ENCODE measurements around the gene INTS11. TPM values are rescaled to one million over a fixed set of nuclear protein-coding genes. Genes with fewer than 3 reads are reported as not detected.

Gene INTS11
- total RNA-seq, 2 experiments from 2014 or later, result 117 to 151 TPM

DNA sequence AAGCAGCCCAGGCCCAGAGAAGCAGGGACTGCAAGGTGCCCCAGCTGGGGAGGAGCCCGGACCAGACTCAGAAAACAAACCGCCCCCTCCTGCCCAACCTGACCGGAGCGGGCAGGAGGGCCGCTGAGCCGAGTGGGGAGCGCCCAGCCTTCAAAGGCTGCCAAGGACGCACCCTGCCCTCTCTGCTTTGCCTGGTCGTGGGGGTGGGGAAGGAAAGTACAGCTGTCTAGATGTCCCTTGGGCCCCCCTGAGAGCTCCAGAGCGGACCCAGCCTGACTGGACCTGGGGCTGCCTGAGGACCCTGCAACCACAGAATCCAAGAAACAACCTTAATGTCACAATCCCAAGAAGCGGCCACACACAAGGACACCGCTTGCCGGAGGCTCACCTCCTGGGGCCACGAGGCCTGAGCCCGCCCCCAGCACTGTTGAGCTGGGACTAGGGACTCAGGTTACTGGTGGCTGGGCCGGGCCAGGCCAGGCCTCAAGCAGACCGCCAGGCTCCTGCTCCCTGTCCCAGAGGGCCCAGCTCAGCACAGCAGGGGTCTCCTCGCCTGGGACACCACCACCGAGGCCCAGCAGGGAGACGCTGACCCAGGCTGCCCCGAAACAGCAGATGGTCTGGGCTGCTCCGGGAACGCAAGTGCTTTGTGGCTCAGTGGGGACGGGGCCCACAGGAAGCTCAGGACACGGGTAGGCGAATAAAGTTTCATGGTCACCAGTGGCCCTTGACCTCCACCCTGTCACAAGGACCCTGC, 23.4 kb upstream of the INTS11 start:
- POLR2A ChIA-PET, result interaction anchor here (0.5 to 0.7 kb wide), 3 partner anchors 33 to 534 kb away, joined by 3 to 5 read pairs (median 3); no protein-coding TSS in a partner anchor
- Mint-ChIP-seq H3K27ac (no peak overlapping the region), H3K4me1 (peaks cover 23% of the 10 kb centered on the region), H3K36me3 (ENCODE audit: low read depth) (no peaks in the 10 kb centered on the region), H3K4me3 (peak overlapping the region; percentile 74), H3K9me3 (ENCODE audit: low read depth) (no peaks in the 10 kb centered on the region), H3K27me3 (peaks cover 8% of the 10 kb centered on the region)
- CTCF ChIA-PET, result interaction anchor here (0.5 to 1.9 kb wide), 3 partner anchors 24 to 474 kb away, joined by 3 to 10 read pairs (median 3); no protein-coding TSS in a partner anchor
- no peak for ATAC-seq
- no peak for DNase-seq
- intact Hi-C loops (cut with DNase I, micrococcal nuclease), result loop anchor here in 1 of 2 experiments (2.0 kb wide), 2 partner anchors 75 to 87 kb away; partner anchors contain the start of genes UBE2J2 and VWA1

DNA sequence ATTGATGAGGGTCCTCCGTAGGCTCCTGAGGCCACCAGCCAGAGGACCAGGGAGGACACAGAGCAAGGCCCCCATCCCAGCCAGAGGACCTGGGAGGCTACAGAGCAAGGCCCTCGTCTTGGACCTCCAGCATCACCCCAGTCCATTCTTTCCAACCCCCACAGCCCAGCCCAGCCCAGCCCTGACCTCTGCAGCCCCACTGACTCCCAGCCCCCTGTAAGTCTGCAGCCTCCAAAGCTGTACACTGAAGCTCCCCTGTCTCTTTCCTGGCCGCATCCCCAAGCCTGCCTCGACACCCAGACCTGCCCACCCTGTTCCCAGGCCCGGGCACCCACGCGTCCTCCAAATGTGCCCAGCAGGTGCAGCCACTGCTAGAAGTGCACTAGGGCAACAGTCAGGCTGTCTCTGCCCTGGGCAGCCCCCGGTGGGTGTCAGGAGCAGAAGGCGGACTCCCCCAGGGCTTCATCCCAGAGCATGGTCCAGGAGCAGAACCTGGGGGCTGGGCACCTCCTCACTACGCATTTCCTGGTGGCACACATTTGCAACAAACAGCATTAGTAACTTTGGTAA, 22.7 kb upstream of the INTS11 start:
- ChIA-PET POLR2A (interaction anchor here (0.7 kb wide), 1 partner anchor 16 kb away, joined by 3 read pairs; no protein-coding TSS in a partner anchor), CTCF (interaction anchor here (1.9 kb wide), 1 partner anchor 25 kb away, joined by 10 read pairs; no protein-coding TSS in a partner anchor)
- Mint-ChIP-seq H3K27ac (no peak overlapping the region), H3K27me3 (peaks cover 1% of the 10 kb centered on the region), H3K4me1 (peaks cover 20% of the 10 kb centered on the region), H3K9me3 (ENCODE audit: low read depth) (no peaks in the 10 kb centered on the region), H3K36me3 (ENCODE audit: low read depth) (no peaks in the 10 kb centered on the region), H3K4me3 (peak overlapping the region; percentile 74)
- ATAC-seq (no peak), DNase-seq (no peak)
- intact Hi-C loops (cut with DNase I, micrococcal nuclease), result no loop called here

DNA sequence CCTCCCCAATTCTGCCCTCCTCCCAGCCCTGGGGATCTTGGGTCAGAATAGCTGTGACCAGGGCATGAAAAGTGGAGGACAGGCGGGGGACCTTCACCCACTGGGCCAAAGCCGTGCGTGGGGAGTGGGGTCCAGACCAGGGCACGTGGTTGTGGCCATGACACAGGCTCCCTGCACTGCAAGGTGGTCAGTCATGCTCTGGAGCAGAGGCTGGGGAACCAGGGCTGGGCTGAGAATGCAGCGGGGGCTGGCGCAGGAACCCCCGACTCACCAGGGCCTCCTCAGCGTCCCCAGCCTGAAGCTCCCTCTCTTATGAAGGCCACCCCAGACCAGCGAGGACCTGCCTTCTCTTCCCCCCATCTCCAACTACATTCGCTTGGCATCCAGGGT, 22.0 kb upstream of the INTS11 start:
- no peaks in the 10 kb centered on the region for H3K9me3 Mint-ChIP-seq (ENCODE audit: low read depth)
- H3K27me3 Mint-ChIP-seq, result no peaks in the 10 kb centered on the region
- no peak overlapping the region for H3K4me3 Mint-ChIP-seq
- no peak for DNase-seq
- ChIA-PET POLR2A (interaction anchor here (0.7 kb wide), 1 partner anchor 15 kb away, joined by 3 read pairs; no protein-coding TSS in a partner anchor), CTCF (interaction anchor here (1.9 kb wide), 1 partner anchor 25 kb away, joined by 10 read pairs; no protein-coding TSS in a partner anchor)
- peaks cover 20% of the 10 kb centered on the region for H3K4me1 Mint-ChIP-seq
- H3K27ac Mint-ChIP-seq, result no peak overlapping the region
- peaks cover under 1% of the 10 kb centered on the region for H3K36me3 Mint-ChIP-seq (ENCODE audit: low read depth)
- no peak for ATAC-seq
- intact Hi-C loops (cut with DNase I, micrococcal nuclease), result no loop called here

DNA sequence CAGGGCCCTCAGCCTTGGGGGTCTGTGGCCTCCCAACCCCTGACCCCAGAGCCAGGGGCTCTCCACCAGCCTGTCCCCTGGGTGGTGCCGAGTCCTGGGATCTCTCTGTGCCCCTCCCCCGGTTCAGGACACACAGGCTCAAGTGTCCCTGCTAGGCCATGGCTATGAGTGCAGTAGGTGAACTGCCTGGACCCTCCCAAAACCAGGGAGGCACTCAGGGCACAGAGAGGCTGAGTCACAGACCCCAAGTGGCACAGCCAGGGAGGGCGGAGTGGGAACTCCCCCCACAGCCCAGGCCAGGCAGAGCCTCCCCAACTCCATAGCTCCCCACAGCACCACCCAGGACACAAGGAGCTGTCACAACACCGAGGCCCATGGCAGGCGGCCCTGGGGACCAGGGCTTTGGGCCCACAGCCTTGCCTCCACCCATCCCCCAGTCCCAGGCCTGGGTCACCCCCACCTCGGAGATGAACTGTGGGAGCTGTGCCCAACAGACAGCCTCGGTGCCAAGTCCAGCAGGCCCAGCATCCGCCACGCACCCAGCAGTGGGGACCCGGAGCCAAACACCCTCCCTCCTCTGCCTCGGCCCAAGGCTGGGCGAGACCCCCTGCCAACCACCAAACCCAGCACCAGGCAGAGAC, 21.5 kb upstream of the INTS11 start:
- Mint-ChIP-seq H3K27ac (no peak overlapping the region), H3K4me1 (peaks cover 20% of the 10 kb centered on the region), H3K9me3 (ENCODE audit: low read depth) (no peaks in the 10 kb centered on the region), H3K27me3 (no peaks in the 10 kb centered on the region), H3K4me3 (no peak overlapping the region), H3K36me3 (ENCODE audit: low read depth) (peaks cover 6% of the 10 kb centered on the region)
- no peak for ATAC-seq
- ChIA-PET POLR2A (interaction anchor here (0.7 kb wide), 1 partner anchor 14 kb away, joined by 3 read pairs; no protein-coding TSS in a partner anchor), CTCF (no interaction called here)
- intact Hi-C loops (cut with DNase I, micrococcal nuclease), result no loop called here
- DNase-seq, result no peak

DNA sequence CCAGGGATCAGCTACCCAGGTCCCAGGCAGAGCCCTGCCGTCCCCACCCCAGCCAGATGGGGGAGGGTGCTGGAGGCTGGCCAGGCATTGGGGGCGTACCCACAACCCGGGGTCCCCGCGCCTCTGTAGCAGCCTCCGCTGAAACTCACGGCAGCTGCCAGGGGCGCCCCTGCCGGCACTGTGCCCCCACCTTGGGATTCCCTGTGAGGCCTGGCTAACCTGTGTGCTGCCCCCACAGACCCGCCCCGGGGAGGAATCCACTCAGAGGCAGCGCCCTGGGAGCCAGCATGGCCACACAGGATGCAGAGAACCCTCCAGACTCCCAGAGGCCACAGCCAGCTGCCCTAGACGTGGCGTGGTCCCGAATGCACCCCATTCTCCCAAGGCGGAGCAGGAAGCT, 20.9 kb upstream of the INTS11 start:
- Mint-ChIP-seq H3K4me1 (peaks cover 20% of the 10 kb centered on the region), H3K4me3 (no peak overlapping the region), H3K9me3 (ENCODE audit: low read depth) (no peaks in the 10 kb centered on the region), H3K27me3 (no peaks in the 10 kb centered on the region), H3K27ac (no peak overlapping the region), H3K36me3 (ENCODE audit: low read depth) (peaks cover 11% of the 10 kb centered on the region)
- intact Hi-C loops (cut with DNase I, micrococcal nuclease), result no loop called here
- DNase-seq (no peak), ATAC-seq (no peak)
- ChIA-PET CTCF (no interaction called here), POLR2A (no interaction called here)

DNA sequence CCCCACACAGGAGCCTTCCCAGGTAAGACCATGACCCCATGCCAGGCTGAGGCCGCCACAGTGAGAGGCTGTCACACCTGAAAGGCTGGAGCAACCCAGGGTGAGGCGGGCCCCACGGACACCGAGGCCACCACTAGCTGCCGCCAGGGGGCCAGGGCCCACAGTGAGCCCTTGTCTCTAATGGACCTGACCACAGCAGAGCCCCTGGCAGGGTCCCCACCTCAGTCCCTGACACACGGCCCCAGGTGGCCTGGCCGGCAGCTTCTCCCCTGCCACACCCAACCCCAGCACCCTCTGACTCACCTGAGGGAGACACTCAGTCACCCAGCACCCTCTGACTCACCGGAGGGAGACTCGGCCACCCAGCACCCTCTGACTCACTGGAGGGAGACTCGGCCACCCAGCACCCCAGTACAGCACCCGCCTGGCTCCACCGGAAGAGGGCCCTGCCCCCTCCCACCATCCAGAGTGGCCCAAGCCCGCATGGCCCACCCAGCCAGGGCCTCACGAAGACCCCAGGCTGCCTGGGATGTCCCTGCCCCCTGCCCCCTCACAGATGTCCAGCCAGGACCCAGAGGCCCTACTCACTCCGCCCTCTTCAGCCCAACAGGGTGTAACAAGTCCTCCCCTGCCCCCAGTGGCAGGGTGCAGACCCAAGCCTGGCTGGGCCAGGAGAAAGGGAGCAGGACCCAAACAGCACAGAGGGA, 20.3 kb upstream of the INTS11 start:
- peaks cover 11% of the 10 kb centered on the region for H3K36me3 Mint-ChIP-seq (ENCODE audit: low read depth)
- H3K4me1 Mint-ChIP-seq, result peaks cover 20% of the 10 kb centered on the region
- H3K4me3 Mint-ChIP-seq, result no peak overlapping the region
- ATAC-seq (peak; percentile 69), DNase-seq (peak; percentile 82)
- no peak overlapping the region for H3K27ac Mint-ChIP-seq
- POLR2A ChIA-PET, result no interaction called here
- CTCF ChIA-PET, result no interaction called here
- H3K9me3 Mint-ChIP-seq (ENCODE audit: low read depth), result no peaks in the 10 kb centered on the region
- no peaks in the 10 kb centered on the region for H3K27me3 Mint-ChIP-seq
- intact Hi-C loops (cut with DNase I, micrococcal nuclease), result no loop called here

DNA sequence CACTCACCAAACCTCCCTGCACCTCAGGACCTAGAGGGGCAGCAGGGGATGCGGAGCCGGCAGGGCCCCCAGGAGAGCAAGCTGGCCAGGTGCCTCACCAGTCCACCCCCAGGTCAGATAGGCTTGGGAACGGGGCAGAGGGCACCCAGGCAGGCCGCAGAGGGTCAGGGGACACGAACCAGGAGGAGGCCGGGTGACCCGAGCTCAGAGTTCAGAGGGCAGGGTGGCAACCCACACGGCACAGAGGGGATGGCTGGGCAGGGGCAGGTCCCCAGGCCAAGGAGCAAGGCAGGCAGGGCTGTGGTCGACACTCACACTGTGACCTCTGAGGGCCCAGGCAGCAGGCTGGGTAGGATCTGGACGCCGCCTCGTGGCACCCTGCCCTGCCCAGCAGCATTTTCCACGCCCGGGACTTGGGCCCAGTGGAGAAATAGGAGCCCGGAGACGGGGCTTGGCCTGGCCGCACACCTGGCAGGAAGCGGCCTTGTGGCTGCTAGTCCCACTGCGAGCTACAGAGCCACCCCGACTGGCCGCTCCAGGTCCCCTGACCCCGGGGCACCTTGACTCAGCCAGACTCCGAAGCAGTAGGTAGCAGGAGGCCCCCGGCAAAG, 19.5 kb upstream of the INTS11 start:
- no peaks in the 10 kb centered on the region for H3K9me3 Mint-ChIP-seq (ENCODE audit: low read depth)
- no peaks in the 10 kb centered on the region for H3K27me3 Mint-ChIP-seq
- peaks cover 11% of the 10 kb centered on the region for H3K36me3 Mint-ChIP-seq (ENCODE audit: low read depth)
- ATAC-seq (no peak), DNase-seq (no peak)
- ChIA-PET POLR2A (no interaction called here), CTCF (no interaction called here)
- H3K27ac Mint-ChIP-seq, result no peak overlapping the region
- intact Hi-C loops (cut with DNase I, micrococcal nuclease), result no loop called here
- H3K4me3 Mint-ChIP-seq, result no peak overlapping the region
- H3K4me1 Mint-ChIP-seq, result peaks cover 20% of the 10 kb centered on the region

DNA sequence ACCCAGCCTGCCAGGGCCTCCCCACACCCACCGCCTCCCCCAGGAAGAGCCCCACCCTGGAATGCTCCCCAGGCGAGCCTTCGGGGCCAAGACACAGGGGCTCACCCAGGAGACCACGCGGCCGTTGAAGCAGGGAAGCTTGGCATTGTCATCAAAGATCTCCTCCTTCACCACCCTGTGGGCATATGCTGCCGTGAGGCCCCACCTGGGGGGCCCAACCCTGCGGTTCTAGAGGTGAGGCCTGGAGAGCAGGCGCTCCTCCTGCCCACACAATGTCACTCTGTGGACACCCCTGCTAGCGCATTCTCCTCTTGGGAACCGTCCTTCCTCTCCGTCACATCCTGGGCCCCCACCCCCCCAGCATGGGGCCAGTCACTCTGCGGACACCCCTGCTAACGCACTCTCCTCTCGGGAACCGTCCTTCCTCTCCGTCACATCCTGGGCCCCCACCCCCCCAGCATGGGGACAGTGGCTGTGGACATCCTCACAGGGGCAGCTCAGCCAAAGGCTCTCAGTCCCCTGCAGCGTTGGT, 18.2 kb upstream of the INTS11 start:
- H3K36me3 Mint-ChIP-seq (ENCODE audit: low read depth), result peaks cover 11% of the 10 kb centered on the region
- intact Hi-C loops (cut with DNase I, micrococcal nuclease), result no loop called here
- no peak overlapping the region for H3K27ac Mint-ChIP-seq
- ATAC-seq (no peak), DNase-seq (no peak)
- peaks cover 18% of the 10 kb centered on the region for H3K4me1 Mint-ChIP-seq
- H3K27me3 Mint-ChIP-seq, result no peaks in the 10 kb centered on the region
- H3K4me3 Mint-ChIP-seq, result no peak overlapping the region
- H3K9me3 Mint-ChIP-seq (ENCODE audit: low read depth), result no peaks in the 10 kb centered on the region
- POLR2A ChIA-PET, result no interaction called here
- CTCF ChIA-PET, result no interaction called here

DNA sequence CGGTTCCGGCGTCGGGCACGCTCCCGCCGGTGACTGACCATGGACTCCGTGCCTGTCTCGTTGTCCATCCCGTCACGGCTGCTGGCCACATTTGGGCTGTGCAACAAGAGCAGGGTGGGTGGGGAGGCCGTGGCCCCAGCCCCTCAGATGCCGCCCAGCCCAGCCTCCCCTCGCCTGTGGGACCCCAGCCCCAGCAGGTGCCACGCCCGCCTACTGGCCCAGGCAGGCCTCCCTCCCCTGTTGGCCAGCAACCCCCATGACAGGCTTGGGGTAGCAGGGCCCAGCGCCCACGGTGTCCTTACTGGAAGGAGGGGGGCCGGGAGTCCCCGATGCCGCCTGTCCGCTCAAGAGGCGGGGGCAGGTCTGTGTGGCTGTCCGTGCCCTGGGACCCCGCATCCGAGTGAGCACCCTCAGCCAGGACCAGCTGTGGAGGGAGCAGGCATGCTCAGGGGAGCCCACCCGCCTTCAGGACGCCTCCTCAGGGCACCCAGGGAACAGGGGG, 17.7 kb upstream of the INTS11 start:
- H3K4me1 Mint-ChIP-seq, result peaks cover 13% of the 10 kb centered on the region
- no peak for DNase-seq
- no peak overlapping the region for H3K4me3 Mint-ChIP-seq
- no peaks in the 10 kb centered on the region for H3K9me3 Mint-ChIP-seq (ENCODE audit: low read depth)
- CTCF ChIA-PET, result no interaction called here
- ATAC-seq, result no peak
- H3K36me3 Mint-ChIP-seq (ENCODE audit: low read depth), result peaks cover 11% of the 10 kb centered on the region
- no peak overlapping the region for H3K27ac Mint-ChIP-seq
- POLR2A ChIA-PET, result no interaction called here
- intact Hi-C loops (cut with DNase I, micrococcal nuclease), result no loop called here
- no peaks in the 10 kb centered on the region for H3K27me3 Mint-ChIP-seq

DNA sequence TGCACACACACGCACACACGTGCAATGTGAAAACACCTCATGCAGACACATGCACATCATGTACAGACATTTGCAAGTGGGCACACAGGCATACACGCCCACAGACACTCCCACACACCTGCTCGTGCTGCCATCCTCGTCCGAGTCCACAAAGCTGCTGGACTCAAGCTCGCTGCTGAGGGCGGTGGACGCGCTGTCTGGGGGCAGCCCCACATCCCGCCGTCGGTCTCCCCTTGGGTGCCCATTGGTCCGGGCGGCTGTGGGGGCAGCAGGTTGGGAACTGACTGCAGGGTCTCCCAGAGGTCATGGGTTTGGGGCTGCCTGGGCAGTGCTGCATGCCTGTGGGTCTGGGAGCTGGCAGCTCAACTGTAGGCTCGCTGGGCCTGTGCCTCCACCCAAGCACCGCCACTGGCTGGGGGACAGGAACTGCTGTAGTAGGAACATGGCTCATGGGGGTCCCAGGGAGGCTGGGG, 17.1 kb upstream of the INTS11 start:
- POLR2A ChIA-PET, result no interaction called here
- intact Hi-C loops (cut with DNase I, micrococcal nuclease), result no loop called here
- H3K27me3 Mint-ChIP-seq, result no peaks in the 10 kb centered on the region
- no peak overlapping the region for H3K27ac Mint-ChIP-seq
- H3K4me3 Mint-ChIP-seq, result no peak overlapping the region
- H3K36me3 Mint-ChIP-seq (ENCODE audit: low read depth), result peaks cover 11% of the 10 kb centered on the region
- H3K9me3 Mint-ChIP-seq (ENCODE audit: low read depth), result no peaks in the 10 kb centered on the region
- ATAC-seq (no peak), DNase-seq (no peak)
- H3K4me1 Mint-ChIP-seq, result peaks cover 8% of the 10 kb centered on the region
- CTCF ChIA-PET, result no interaction called here

All from activated CD4-positive, alpha-beta T cell treated with anti-CD3 and anti-CD28 coated beads for 36 hours (primary cell).